ENCODE data around the gene MCTP1.

DNA sequence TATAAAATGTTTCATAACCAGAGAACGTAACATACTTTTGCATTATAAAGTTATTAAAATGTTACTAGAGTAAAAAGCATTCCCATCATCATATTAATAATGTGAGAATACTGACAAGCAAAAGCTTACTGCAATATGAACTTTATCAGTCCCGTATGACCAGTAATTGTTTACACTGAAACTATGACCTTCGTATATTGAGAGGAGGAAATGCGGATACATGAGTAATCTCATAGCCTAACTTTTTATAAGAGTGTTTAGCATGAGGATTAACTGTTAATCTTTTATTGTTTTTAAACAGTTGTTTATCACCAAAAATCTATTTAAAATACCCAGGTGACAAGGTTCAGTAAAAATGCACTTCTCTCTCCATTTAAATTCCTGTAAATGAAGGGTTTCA is 394.0 kb downstream of the MCTP1 start:
- TF ChIP-seq, protein P1, sequence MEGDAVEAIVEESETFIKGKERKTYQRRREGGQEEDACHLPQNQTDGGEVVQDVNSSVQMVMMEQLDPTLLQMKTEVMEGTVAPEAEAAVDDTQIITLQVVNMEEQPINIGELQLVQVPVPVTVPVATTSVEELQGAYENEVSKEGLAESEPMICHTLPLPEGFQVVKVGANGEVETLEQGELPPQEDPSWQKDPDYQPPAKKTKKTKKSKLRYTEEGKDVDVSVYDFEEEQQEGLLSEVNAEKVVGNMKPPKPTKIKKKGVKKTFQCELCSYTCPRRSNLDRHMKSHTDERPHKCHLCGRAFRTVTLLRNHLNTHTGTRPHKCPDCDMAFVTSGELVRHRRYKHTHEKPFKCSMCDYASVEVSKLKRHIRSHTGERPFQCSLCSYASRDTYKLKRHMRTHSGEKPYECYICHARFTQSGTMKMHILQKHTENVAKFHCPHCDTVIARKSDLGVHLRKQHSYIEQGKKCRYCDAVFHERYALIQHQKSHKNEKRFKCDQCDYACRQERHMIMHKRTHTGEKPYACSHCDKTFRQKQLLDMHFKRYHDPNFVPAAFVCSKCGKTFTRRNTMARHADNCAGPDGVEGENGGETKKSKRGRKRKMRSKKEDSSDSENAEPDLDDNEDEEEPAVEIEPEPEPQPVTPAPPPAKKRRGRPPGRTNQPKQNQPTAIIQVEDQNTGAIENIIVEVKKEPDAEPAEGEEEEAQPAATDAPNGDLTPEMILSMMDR (optimal IDR thresholded peaks at IDR 0.05 in 1 of 3, IDR thresholded peaks at IDR 0.05 in 1 of 3, conservative IDR thresholded peaks at IDR 0.05 in 1 of 3; ENCODE audit: extremely low read depth in 1 of 3, insufficient read depth in 2 of 3, low read length in 3 of 3): no peak
- no peak for TF ChIP-seq EZH2 (IDR thresholded peaks at IDR 0.05; ENCODE audit: low read length)
